Subcutaneous abdominal adipose tissue (tissue), 5 donors: ENCODE results near the gene WNK2.

ENCODE experiments used
- H3K27ac ChIP-seq: one replicate; pipeline ENCODE4 v1.7.0; 2013; ENCODE audit warnings: low read depth, mild to moderate bottlenecking, inconsistent platforms, low read length, moderate library complexity
- H3K27me3 ChIP-seq, 5 donors: one replicate each; pipeline ENCODE4 v1.7.0; 2013; ENCODE audit warnings: low read length in 5 of 5, inconsistent platforms in 1 of 5; ENCODE audit not compliant: control insufficient read depth in 5 of 5, insufficient read depth in 4 of 5
- H3K36me3 ChIP-seq, 5 donors: one replicate each; pipeline ENCODE4 v1.7.0; 2013; ENCODE audit warnings: low read length in 5 of 5; ENCODE audit not compliant: control insufficient read depth in 5 of 5, insufficient read depth in 5 of 5
- H3K4me1 ChIP-seq, 5 donors: one replicate each; pipeline ENCODE4 v1.7.0; 2013; ENCODE audit warnings: low read length in 5 of 5, mild to moderate bottlenecking in 3 of 5, moderate library complexity in 1 of 5; ENCODE audit not compliant: control insufficient read depth in 5 of 5, insufficient read depth in 5 of 5
- H3K4me3 ChIP-seq, 5 donors: one replicate each; pipeline ENCODE4 v1.7.0; 2013; ENCODE audit warnings: low read length in 5 of 5, low read depth in 1 of 5
- H3K9ac ChIP-seq, 5 donors: one replicate each; pipeline ENCODE4 v1.7.0; 2013; ENCODE audit warnings: low read length in 5 of 5, mild to moderate bottlenecking in 4 of 5, moderate library complexity in 3 of 5
- H3K9me3 ChIP-seq, 5 donors: one replicate each; pipeline ENCODE4 v1.7.0; 2013; ENCODE audit warnings: low read length in 5 of 5; ENCODE audit not compliant: control insufficient read depth in 5 of 5
- donor health status: healthy.
- donor health status: healthy.
- donor health status: healthy.
- donor health status: healthy.
- donor health status: healthy.

The WNK2 gene

GRCh38 chr9:93207326-93207814, 23.4 kb downstream of the WNK2 start:
- no peaks in the 10 kb centered on the region for H3K36me3 ChIP-seq
- no peaks in the 10 kb centered on the region for H3K9me3 ChIP-seq
- H3K27me3 ChIP-seq = peaks cover 0 to 16% (median 3%) of the 10 kb centered on the region in 5 donors
- H3K4me1 ChIP-seq = peaks cover 0 to 37% (median 31%) of the 10 kb centered on the region in 5 donors
- peak overlapping the region in 1 of 5 donors; percentile 29 for H3K9ac ChIP-seq
- H3K4me3 ChIP-seq = peak overlapping the region in 1 of 5 donors; percentile 39
- H3K27ac ChIP-seq = no peak overlapping the region

GRCh38 chr9:93207860-93208734, 24.2 kb downstream of the WNK2 start:
- no peaks in the 10 kb centered on the region for H3K9me3 ChIP-seq
- H3K4me3 ChIP-seq = peak overlapping the region in 1 of 5 donors; percentile 39
- peak overlapping the region in 1 of 5 donors; percentile 29 for H3K9ac ChIP-seq
- peaks cover 0 to 12% (median 0%) of the 10 kb centered on the region in 5 donors for H3K27me3 ChIP-seq
- H3K27ac ChIP-seq = no peak overlapping the region
- H3K36me3 ChIP-seq = no peaks in the 10 kb centered on the region
- peaks cover 0 to 37% (median 31%) of the 10 kb centered on the region in 5 donors for H3K4me1 ChIP-seq

GRCh38 chr9:93209097-93209496, 25.2 kb downstream of the WNK2 start:
- no peaks in the 10 kb centered on the region for H3K9me3 ChIP-seq
- peaks cover 0 to 2% (median 0%) of the 10 kb centered on the region in 5 donors for H3K27me3 ChIP-seq
- H3K4me1 ChIP-seq = peaks cover 0 to 37% (median 31%) of the 10 kb centered on the region in 5 donors
- H3K9ac ChIP-seq = no peak overlapping the region
- no peak overlapping the region for H3K27ac ChIP-seq
- H3K4me3 ChIP-seq = no peak overlapping the region
- H3K36me3 ChIP-seq = no peaks in the 10 kb centered on the region

- Histone ChIP-seq H3K9me3 (no peaks in the 10 kb centered on the region), H3K4me1 (peaks cover 0 to 34% (median 31%) of the 10 kb centered on the region in 5 donors), H3K36me3 (no peaks in the 10 kb centered on the region), H3K27ac (no peak overlapping the region), H3K27me3 (no peaks in the 10 kb centered on the region), H3K4me3 (no peak overlapping the region), H3K9ac (no peak overlapping the region)
These were observed 25.8 kb downstream of the WNK2 start for GRCh38 chr9:93209576-93210323.

- no peak overlapping the region for H3K9ac ChIP-seq
- H3K27ac ChIP-seq = no peak overlapping the region
- peaks cover 0 to 6% (median 4%) of the 10 kb centered on the region in 5 donors for H3K9me3 ChIP-seq
- H3K36me3 ChIP-seq = no peaks in the 10 kb centered on the region
- no peaks in the 10 kb centered on the region for H3K27me3 ChIP-seq
- H3K4me3 ChIP-seq = no peak overlapping the region
- peaks cover 0 to 27% (median 25%) of the 10 kb centered on the region in 5 donors for H3K4me1 ChIP-seq
These were observed 26.5 kb downstream of the WNK2 start for GRCh38 chr9:93210324-93210973.

- Histone ChIP-seq H3K36me3 (no peaks in the 10 kb centered on the region), H3K27ac (no peak overlapping the region), H3K4me3 (no peak overlapping the region), H3K4me1 (peaks cover 0 to 21% (median 18%) of the 10 kb centered on the region in 5 donors), H3K9me3 (peaks cover 2 to 12% (median 10%) of the 10 kb centered on the region in 5 donors), H3K27me3 (no peaks in the 10 kb centered on the region), H3K9ac (no peak overlapping the region)
These were observed 27.2 kb downstream of the WNK2 start for GRCh38 chr9:93210974-93211653.

- Histone ChIP-seq H3K9ac (no peak overlapping the region), H3K27ac (no peak overlapping the region), H3K27me3 (no peaks in the 10 kb centered on the region), H3K9me3 (peaks cover 3 to 14% (median 11%) of the 10 kb centered on the region in 5 donors), H3K4me1 (peaks cover 0 to 17% (median 14%) of the 10 kb centered on the region in 5 donors), H3K4me3 (no peak overlapping the region), H3K36me3 (no peaks in the 10 kb centered on the region)
These were observed 27.7 kb downstream of the WNK2 start for GRCh38 chr9:93211654-93212001.

GRCh38 chr9:93212409-93212808, 28.5 kb downstream of the WNK2 start:
- Histone ChIP-seq H3K36me3 (no peaks in the 10 kb centered on the region), H3K4me3 (no peak overlapping the region), H3K9ac (no peak overlapping the region), H3K4me1 (peaks cover 0 to 9% (median 6%) of the 10 kb centered on the region in 5 donors), H3K9me3 (peaks cover 3 to 14% (median 11%) of the 10 kb centered on the region in 5 donors), H3K27me3 (no peaks in the 10 kb centered on the region), H3K27ac (no peak overlapping the region)

- H3K36me3 ChIP-seq = no peaks in the 10 kb centered on the region
- peaks cover 3 to 14% (median 11%) of the 10 kb centered on the region in 5 donors for H3K9me3 ChIP-seq
- H3K4me1 ChIP-seq = no peaks in the 10 kb centered on the region
- H3K27ac ChIP-seq = no peak overlapping the region
- H3K9ac ChIP-seq = no peak overlapping the region
- peaks cover 0 to 5% (median 0%) of the 10 kb centered on the region in 5 donors for H3K27me3 ChIP-seq
- no peak overlapping the region for H3K4me3 ChIP-seq
These were observed 32.1 kb downstream of the WNK2 start for GRCh38 chr9:93216073-93216365.
